ENCODE data around the gene ERLEC1.
"Not testable (repeated sequence)": the region's sequence is repeated elsewhere in the genome, so short reads cannot be mapped to it uniquely, and the experiment has no call there.

The ERLEC1 gene, protein sequence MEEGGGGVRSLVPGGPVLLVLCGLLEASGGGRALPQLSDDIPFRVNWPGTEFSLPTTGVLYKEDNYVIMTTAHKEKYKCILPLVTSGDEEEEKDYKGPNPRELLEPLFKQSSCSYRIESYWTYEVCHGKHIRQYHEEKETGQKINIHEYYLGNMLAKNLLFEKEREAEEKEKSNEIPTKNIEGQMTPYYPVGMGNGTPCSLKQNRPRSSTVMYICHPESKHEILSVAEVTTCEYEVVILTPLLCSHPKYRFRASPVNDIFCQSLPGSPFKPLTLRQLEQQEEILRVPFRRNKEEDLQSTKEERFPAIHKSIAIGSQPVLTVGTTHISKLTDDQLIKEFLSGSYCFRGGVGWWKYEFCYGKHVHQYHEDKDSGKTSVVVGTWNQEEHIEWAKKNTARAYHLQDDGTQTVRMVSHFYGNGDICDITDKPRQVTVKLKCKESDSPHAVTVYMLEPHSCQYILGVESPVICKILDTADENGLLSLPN

DNA sequence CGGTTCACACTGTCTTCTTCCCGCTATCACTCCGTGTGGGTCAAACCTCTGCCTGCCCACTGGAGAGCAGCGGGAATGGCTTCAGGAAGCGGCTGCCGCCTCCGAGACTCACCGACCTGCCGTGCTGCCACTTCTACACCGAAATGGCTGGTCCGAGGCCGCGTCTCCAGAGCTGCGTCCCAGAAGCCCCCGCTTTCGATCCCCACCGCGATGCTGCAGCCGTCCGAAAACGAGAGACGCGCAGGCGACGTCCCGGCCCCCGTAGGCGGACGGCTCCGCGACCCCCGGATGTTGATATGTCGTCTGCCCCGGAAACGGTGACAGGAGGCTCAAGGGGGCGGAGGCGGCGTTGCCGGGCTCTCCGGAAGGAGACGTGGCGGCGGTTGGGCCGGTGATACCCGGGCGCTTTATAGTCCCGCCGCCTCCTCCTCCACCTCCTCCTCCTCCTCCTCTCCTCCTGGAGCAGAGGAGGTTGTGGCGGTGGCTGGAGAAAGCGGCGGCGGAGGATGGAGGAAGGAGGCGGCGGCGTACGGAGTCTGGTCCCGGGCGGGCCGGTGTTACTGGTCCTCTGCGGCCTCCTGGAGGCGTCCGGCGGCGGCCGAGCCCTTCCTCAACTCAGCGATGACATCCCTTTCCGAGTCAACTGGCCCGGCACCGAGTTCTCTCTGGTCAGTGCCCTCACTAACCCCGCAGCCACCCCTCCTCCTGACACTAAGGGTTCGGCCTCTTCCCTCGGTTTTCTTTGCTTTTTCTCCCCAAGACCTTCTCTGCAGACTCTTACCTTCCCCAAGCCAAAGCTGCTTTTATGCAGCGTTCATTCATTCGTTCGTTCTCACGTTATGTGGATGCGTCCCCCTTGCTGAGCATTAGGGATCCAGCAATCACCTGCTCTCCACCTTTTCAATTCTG lies at the start of gene ERLEC1, which contains the start of gene ASB3:
Gene ERLEC1 (plus strand): TSS at position 340 of the 909 bp plus-strand sequence. CDS start 167 bp downstream, at position 507.
Gene ASB3 (minus strand): TSS at position 249 of the 909 bp plus-strand sequence. CDS start 21,381 bp downstream, outside the sequence.
- peak; percentile 93 for DNase-seq (ENCODE audit: low spot score)

DNA sequence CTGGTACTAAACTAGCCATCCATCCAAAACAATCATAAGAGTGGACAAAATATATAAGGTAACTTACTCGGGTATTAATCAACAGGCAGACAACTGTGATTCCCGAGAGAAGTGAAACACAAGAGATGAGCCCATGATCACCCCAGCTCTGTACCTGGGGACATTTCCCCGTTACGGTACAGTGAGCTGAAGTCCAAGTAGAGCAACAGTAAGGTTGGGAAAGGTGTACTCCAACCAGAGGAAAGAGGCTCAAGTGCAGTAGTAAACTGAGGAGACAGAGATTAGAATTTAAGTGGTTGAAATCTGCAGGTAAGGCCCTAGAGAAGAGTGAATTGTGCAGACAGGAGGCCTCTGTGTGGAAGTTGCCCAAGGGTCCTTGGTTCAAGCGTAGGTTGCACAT lies 49.8 kb upstream of the ERLEC1 start:
- DNase-seq (ENCODE audit: low spot score): no peak

DNA sequence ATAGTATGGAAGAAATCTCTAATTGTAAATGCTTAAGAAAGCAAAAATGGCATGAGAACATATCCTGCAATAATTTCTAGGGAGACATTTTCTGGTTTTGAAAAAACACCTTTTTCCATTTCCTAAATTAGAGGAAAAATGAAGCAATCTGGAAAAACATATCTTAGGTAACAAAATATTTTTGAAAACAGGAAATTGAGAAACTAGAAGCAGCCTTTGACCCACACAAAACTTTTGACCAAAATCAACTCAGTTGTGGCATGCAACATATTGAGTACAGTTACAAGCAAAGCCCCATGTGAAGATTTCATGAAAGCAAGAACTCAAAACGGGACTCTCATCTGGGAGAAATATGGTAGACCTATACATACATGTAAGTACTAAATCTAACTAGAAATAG lies 47.8 kb upstream of the ERLEC1 start:
- DNase-seq (ENCODE audit: low spot score): no peak

DNA sequence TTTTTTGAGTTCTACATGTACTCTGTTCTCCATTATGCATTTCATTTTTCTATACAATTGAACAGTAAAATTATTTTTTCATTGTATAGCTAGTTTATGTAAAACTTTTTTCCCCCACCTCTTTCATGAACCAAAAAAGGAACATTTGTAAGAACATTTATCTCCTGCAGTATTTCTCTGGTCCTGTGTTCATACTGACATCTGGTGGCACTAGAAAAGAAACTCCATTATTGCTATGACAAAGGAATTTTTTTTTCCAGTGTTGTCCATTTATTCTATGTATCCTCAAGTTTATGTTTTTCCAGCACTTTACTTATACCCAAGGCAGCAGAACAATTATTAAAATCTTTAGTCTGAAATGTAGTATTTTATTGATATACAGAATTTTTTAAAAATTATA lies 46.7 kb upstream of the ERLEC1 start:
- peak; percentile 22 for DNase-seq (ENCODE audit: low spot score)

DNA sequence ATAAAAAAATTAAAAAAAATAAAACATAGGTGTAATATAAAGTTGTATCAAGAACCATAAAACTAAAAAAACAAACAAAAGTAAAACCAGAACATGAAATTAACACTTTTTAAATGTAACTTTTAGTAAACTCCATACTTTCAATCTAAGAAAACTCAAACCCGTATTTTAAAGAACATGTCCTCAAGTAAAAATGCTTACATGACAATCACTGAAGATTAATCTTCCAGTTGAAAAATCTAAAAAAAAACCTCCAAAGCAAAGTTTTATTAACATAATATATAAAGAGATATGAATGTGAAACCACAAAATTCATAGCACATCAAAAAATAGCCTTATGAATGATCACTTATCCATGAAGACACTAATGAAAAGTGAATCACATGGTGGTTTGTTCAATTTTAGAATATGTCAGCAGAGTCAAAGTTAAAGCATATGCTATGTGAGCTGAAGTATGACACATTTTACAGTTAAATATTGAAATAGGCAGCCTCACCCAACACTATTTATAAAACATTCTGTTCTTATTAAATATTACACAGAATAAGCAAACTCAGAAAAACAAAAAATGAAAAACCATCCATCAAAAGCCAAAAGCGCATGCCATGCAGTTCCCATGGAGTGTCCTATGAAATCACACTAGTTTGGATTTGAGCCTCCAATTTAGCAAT lies 42.3 kb upstream of the ERLEC1 start:
- DNase-seq (ENCODE audit: low spot score): no peak

DNA sequence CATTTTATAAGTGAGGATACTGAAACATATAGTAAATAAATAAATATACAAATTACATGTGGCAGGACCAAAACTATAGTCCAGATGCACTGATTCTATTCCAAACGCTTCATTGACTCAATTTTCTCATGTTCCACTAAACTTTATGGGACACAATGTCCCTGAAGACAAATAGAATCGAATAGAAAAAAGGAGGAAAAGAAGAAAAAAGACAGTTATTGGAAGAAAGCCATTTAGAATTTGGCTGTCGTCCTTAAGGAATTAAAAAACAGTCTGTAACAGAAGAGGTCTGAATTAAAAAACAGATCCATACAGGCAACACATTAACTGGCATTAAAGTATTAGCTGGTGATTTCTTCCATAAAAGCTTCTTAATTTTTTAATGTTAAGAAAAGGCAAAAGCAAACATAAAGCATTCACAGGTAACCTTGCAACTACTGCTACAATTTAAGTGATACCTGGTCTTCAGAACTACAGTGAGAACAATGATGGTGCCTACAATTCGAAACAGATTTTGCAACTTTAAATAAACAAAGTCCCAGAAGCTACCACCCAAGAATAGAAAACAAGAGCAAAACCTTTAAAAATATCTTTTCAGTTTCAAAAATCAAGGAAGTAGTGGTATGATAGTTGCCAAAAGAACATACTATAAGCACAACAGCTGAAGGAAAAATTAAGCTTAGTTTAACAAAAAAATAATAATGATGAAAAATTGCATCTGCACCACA lies 36.6 kb upstream of the ERLEC1 start:
- no peak for DNase-seq (ENCODE audit: low spot score)

DNA sequence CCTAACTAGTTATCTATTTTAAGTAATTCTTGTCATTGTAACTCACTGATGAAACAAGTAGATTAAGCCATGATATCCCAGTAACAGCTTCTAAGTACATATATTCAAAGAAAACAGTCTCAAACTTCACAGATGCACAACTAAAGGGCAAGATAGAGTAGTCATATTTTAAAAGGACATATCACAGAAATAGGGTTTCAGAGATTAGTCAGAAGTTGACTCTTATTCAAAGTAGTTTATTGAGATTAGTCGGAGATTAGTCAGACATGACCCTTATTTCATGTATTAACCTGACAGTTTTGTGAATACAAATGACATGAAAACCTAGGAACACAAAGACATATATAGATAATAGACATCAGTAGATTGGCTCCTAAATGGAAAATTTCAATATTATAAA lies 35.1 kb upstream of the ERLEC1 start:
- no peak for DNase-seq (ENCODE audit: low spot score)

DNA sequence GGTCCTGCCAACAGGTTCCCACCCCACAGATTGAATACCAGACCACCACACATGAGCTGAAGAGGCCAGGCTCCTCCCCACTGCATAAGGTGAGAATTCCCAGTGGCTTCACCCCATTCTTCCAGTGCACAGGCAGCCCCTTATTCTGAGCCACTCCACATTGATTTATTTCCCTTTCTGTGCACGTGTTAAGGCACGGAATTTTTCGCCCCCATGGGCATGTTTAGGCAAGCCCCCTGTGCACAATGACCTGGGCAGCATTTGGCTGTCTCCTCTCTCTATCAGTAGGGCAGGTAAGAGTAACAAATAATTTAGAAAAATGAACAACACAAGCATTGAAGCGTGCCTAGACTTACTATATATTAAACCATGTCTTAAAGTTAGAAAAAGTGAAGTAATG lies 34.5 kb upstream of the ERLEC1 start:
- DNase-seq (ENCODE audit: low spot score): no peak

DNA sequence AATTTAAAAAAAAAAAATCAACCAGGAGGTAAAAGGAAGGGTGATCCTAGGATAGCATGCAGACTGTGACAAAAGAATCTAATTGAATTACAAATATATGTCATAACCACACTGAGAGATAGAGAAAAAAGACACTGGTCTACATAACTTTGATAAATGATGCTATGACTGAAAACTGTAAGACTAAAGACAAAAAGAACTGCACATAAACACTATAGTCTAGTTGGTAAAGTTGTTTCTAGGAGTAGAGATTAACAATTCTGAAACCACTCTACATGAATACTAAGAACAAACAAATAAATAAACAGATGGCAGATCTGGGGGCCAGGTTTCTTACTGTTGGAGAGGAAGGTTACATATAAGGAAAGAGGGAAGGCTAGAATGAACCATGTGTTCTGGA lies 33.8 kb upstream of the ERLEC1 start:
- no peak for DNase-seq (ENCODE audit: low spot score)

DNA sequence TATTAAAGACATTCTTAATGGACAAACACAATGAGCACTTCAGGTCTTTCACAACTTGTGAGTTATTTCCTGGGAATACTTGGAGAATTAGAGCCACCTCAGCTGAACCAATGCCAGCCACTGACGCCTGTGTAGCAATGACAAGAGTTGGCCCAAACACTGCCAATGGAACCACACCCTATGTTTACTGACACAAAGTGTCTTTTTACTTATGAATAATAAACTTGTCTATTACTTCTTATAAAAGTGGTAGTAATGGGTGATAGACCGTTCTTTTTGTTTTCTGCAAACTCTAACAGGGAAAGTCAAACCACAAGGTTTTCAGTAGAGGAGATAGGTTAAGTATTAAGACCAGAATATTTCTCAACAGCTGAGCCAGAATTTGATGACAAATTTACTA lies 31.7 kb upstream of the ERLEC1 start:
- no peak for DNase-seq (ENCODE audit: low spot score)

DNA sequence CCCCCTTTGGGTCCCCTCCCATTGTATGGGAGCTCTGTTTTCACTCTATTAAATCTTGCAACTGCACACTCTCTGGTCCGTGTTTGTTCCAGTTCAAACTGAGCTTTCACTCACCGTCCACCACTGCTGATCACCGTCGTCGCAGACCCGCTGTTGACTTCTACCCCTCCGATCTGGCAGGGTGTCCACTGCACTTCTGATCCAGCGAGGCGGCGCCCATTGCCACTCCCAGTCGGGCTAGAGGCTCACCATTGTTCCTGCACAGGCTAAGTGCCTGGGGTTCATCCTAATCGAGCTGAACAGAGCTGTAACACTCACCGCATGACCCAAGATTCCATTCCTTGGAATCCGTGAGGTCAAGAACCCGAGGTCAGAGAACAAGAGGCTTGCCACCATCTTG lies 30.2 kb upstream of the ERLEC1 start:
- DNase-seq (ENCODE audit: low spot score): no peak

DNA sequence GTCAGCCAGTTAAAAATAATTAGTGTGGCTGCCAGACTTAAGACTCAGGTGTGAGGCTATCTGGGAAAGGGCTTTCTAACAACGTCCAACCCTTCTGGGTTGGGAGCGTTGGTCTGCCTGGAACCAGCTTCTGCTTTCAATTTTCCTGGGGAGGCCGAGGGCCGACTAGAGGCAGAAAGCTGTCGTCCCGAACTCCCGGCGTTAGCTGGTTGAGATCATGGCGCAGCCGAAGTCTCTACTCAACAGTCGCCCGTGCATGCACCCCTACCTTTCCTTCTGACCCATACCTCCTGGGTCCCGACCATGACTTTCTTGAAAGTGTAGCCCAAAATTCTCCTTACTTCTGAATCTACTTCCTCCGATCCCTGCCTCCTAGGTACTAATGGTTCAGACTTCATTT lies 29.6 kb upstream of the ERLEC1 start:
- DNase-seq (ENCODE audit: low spot score): not testable (repeated sequence)

DNA sequence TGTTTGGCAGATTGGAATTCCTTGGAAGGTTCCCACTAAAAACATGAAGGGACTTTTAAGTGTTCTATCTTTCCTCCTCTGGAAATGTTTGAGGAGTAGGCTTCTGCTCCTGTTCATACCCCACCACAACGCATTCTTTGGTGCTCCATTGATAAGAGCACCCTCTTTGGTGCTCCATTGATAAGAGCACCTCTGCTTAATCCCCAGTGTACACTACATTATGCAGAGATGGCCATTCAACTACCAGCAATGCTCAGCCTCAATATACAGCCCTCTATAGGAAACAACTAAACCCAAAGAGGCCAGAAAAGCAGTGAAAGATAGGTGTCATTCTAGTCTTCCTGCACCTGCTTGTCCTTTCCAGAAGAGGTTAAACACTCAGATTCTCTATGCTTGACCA lies 21.1 kb upstream of the ERLEC1 start:
- DNase-seq (ENCODE audit: low spot score): no peak

DNA sequence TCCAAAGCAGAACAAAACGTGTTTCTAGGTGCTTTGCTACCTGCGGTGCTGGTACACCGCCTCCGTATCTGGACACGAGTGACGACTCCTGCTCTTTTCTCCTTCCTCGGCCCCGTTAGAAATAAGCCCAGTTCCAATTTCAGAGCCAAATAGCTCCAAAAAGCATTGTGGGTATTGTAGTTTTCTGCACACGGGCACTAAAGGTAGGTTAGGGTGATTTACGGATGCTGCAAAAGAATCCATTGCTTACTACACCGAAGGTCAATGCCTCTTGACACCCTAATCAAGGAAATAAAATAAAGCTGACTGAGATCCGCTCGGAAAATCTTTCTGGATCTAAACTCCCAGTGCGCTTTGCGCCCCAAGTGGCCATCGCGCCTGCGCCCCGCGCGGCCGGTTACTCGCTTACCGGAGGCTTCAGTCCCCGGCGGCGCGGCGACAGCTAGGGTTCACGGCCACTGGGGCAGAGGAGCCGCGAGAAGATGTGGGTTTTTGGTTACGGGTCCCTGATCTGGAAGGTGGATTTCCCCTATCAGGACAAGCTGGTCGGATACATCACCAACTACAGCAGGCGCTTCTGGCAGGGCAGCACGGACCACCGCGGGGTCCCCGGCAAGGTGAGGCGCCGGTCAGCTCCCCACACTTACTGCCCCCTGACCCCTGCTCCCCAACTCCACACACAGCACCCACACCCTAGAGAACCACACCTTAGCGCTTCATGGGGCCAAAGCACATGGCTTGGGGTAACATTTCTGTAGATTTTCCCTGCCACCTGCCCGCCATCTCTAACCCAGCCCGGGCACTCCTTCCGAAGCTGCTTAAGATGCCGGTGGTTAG lies 19.2 kb upstream of the ERLEC1 start, which contains the start of gene CHAC2:
Gene CHAC2 (plus strand): TSS at position 400 of the 837 bp plus-strand sequence. CDS start 83 bp downstream, at position 483.
- DNase-seq (ENCODE audit: low spot score): peak; percentile 91

DNA sequence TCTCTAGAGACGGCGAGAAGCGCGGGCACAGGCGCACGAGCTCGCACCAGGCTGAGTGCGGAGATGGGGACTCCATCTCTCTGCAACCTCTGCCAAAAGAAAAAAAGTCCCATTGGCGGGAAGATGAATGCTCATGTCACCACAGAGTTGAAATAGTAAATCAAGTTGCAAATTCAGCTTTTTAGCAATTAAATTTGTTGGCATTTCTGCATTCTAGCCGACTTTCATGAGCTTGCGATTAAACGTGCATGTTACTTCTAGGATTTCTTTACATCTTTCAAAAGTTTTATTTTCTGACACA lies 18.7 kb upstream of the ERLEC1 start:
- DNase-seq (ENCODE audit: low spot score): no peak

DNA sequence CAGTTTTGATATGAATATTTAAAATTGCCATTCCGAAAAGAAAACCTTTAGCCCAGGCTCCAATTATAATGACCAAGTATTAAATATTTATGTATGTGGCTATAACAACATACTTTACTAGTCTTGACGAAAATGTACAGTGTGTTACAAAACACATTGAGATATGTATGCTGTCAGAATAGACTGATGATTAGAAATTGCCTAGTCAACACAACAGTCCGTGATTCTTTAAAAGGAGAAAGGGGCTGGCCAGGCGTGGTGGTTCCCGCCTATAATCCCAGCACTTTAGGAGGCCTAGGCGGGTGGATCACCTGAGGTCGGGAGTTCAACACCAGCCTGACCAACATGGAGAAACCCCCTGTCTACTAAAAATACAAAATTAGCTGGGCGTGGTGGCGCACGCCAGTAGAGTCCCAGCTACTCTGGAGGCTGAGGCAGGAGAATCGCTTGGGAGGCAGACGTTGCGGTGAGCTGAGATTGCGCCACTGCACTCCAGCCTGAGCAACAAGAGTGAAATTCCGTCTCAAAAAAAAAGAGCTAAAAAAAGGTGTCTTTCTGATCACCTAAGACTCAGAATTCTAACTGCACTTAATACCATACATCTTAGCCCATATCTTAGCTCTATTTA lies 17.4 kb upstream of the ERLEC1 start:
- no peak for DNase-seq (ENCODE audit: low spot score)

DNA sequence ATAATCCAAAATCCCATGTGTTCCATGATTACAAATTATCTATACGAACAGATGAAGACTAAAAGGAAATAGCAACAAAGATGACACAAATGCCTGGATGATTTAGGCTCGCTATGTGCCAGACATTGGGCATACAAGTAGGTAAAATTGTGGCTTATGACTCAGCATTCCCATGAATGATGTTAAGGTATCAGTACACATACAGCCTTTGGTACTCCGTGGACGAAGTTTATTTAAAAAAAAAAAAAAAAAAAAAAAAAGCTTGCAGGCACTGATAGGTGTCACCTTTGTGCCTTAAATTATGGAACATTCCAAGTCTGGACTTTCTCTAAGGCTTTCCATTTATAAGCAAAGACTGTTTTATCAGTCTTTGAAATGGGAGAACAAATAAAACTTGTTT lies 16.6 kb upstream of the ERLEC1 start:
- no peak for DNase-seq (ENCODE audit: low spot score)

DNA sequence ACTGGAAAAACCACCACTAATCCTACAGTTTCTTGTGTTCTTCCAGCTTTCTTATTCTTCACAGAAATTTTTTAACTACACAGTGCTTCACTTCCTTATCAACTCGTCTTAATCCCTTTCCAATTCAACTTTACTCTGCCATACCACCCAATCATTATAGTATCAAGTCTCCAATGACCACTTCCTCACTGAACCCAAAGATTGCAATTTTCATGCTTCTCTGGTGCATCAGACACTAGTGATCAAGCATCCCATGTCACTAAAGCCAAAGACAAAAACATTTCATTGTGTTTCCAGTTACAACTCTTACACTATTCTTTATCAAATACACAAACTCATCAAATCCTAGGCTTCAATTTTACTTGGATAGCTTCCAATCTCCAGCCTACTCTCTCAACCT lies 9.7 kb upstream of the ERLEC1 start:
- no peak for DNase-seq (ENCODE audit: low spot score)

DNA sequence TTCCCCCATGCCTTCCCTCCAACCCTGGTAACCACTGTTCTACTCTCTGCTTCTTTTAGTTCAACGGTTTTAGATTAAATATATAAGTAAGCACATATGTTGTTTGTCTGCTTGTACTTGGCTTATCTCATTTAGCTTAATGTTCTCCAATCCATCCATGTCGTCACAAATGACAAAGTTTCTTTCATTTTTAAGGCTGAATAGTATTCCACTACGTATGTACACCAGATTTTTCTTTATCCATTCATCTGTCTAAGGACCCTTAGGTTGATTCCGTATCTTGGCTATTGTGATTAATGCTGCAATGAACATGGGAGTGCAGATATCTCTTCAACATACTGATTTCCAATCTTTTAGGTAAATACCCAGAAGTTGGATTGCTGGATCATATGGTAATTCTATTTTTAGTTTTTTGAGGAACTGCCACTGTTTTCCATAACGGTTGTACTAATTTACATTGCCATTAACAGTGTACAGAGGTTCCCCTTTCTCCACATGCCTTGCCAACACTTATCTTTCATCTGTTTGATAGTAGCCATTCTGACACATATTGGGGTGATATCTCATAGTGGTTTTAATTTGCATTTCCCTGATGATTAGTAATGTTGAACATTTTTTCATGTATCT lies 8.2 kb upstream of the ERLEC1 start:
- no peak for DNase-seq (ENCODE audit: low spot score)

DNA sequence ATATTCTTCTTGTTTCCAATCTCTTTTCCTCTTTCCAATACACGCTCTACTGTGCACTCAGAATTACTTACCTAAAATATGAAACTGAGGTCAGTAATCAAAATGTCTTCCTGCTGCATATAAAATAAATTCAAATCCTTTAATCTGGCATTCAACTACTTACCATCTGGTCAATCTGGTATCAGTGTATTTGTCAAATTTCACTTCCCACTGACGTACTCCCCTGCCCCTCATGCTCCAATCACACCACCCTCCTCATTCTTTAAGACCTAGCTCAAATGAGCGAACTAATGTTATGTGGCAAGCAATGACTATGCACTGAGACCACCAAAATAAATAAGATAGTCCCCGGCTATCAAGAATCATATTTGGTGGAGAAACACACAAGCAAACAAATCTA lies 6.8 kb upstream of the ERLEC1 start:
- peak; percentile 51 for DNase-seq (ENCODE audit: low spot score)

Data from D341Med (cell line).